Loucy (cell line): ENCODE results near the gene STMN3.
"Not testable (repeated sequence)": the region's sequence is repeated elsewhere in the genome, so short reads cannot be mapped to it uniquely, and the experiment has no call there.

Experiments used
- H2AFZ ChIP-seq: fragments of 200-600 bp; sonication (generic); 2 replicates; pipeline ENCODE4 v1.6.0; 2016; ENCODE audit warnings: antibody characterized with exemption, mild to moderate bottlenecking, low read length, moderate library complexity
- H3F3A ChIP-seq: fragments of 200-600 bp; 2 replicates; pipeline ENCODE4 v1.6.0; 2016; ENCODE audit warnings: antibody characterized with exemption, low read depth, mild to moderate bottlenecking
- H3K27me3 ChIP-seq: fragments of 200-600 bp; sonication (generic); 2 replicates; pipeline ENCODE4 v1.6.1; 2014; ENCODE audit warnings: low read length, mild to moderate bottlenecking; ENCODE audit not compliant: insufficient read depth, poor library complexity, severe bottlenecking
- H3K36me3 ChIP-seq: fragments of 200-600 bp; sonication (generic); 2 replicates; pipeline ENCODE4 v1.6.1; 2016; ENCODE audit warnings: low read length; ENCODE audit not compliant: insufficient read depth
- H3K4me1 ChIP-seq: fragments of 200-600 bp; sonication (generic); 2 replicates; pipeline ENCODE4 v1.5.1; 2014; ENCODE audit warnings: low read length, mild to moderate bottlenecking; ENCODE audit not compliant: insufficient read depth, poor library complexity, severe bottlenecking
- H3K4me2 ChIP-seq: fragments of 200-600 bp; sonication (generic); 2 replicates; pipeline ENCODE4 v1.6.0; 2014; ENCODE audit warnings: antibody characterized with exemption, low read length, low read depth, mild to moderate bottlenecking; ENCODE audit not compliant: poor library complexity, severe bottlenecking
- H3K4me3 ChIP-seq: fragments of 200-600 bp; sonication (generic); 2 replicates; pipeline ENCODE4 v1.5.1; 2014; ENCODE audit warnings: low read length, mild to moderate bottlenecking, mixed read lengths; ENCODE audit not compliant: poor library complexity, severe bottlenecking
- H3K79me2 ChIP-seq: fragments of 200-600 bp; sonication (generic); 2 replicates; pipeline ENCODE4 v1.6.1; 2014; ENCODE audit warnings: low read length; ENCODE audit not compliant: insufficient read depth
- H3K9ac ChIP-seq: fragments of 200-600 bp; sonication (generic); 2 replicates; pipeline ENCODE4 v1.6.0; 2014; ENCODE audit warnings: mild to moderate bottlenecking, low read depth, low read length, moderate library complexity; ENCODE audit not compliant: poor library complexity, severe bottlenecking
- H3K9me2 ChIP-seq: fragments of 200-600 bp; sonication (generic); replicated peaks from 2 replicates; pipeline ENCODE4 v1.6.1; 2016; ENCODE audit warnings: low read depth, low read length, mixed read lengths
- H3K9me3 ChIP-seq: fragments of 200-600 bp; sonication (generic); 2 replicates; pipeline ENCODE4 v1.6.1; 2014; ENCODE audit warnings: mild to moderate bottlenecking, antibody characterized with exemption, low read length, low read depth; ENCODE audit not compliant: insufficient read depth
- H4K20me1 ChIP-seq: fragments of 200-600 bp; sonication (generic); 2 replicates; pipeline ENCODE4 v1.6.0; 2014; ENCODE audit warnings: antibody characterized with exemption, low read length, mild to moderate bottlenecking; ENCODE audit not compliant: insufficient read depth, poor library complexity, severe bottlenecking
- EZH2phosphoT487 ChIP-seq: fragments of 200-600 bp; IDR thresholded peaks from 2 replicates; pipeline ENCODE4 v1.6.1; 2018; ENCODE audit warnings: antibody characterized with exemption, mild to moderate bottlenecking, moderate library complexity, borderline replicate concordance
- TF ChIP-seq, protein P1 (sequence below): fragments of 200-600 bp; sonication (generic); conservative IDR thresholded peaks from 2 replicates; pipeline ENCODE4 v1.5.1; 2014; ENCODE audit warnings: mild to moderate bottlenecking, antibody characterized with exemption, low read length

STMN3 gene

DNA sequence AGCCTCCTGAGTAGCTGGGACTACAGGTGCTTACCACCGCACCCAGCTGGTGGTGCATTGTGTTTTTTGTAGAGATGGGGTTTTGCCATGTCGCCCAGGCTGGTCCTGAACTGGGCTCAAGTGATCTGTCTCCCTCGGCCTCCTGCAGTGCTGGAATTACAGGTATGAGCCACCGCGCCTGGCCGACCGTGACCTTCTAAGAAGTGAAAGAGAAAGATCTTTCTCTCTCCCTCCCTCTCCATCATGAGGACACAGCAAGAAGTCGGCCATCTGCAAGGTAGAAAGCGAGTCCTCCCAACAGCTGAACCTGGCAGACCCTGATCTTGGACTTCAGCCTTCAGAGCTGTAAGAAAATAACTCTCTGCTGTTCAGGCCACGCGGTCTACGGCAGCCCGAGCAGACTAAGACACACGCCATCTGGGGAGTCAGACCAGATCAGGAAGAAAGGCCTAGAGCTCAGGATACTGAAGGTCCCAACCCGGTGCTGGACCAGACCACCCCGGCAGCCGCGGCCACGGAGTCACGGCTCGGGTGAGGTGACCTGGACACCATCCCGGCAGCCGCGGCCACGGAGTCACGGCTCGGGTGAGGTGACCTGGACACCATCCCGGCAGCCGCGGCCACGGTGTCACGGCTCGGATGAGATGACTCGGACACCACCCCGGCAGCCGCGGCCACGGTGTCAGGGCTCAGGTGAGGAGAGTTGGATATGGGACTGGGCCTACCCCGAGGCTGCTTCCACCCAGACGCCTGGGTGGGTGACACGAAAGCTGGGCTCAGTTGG, 35.9 kb downstream of the STMN3 start:
- Histone ChIP-seq H3K9me2 (no peaks in the 10 kb centered on the region), H4K20me1 (peaks cover 3% of the 10 kb centered on the region), H3K27me3 (no peaks in the 10 kb centered on the region), H3K9ac (no peak overlapping the region), H2AFZ (no peak overlapping the region), H3K36me3 (peaks cover 37% of the 10 kb centered on the region; the same call in 1 of the 2 replicates), H3K4me3 (no peak overlapping the region), H3K9me3 (no peaks in the 10 kb centered on the region; the same call in 1 of the 2 replicates), H3K79me2 (peaks cover 36% of the 10 kb centered on the region), H3K4me1 (peaks cover 12% of the 10 kb centered on the region), H3F3A (no peaks in the 10 kb centered on the region), H3K4me2 (no peak overlapping the region)
- TF ChIP-seq EZH2phosphoT487, result no peak
- TF ChIP-seq, protein P1, sequence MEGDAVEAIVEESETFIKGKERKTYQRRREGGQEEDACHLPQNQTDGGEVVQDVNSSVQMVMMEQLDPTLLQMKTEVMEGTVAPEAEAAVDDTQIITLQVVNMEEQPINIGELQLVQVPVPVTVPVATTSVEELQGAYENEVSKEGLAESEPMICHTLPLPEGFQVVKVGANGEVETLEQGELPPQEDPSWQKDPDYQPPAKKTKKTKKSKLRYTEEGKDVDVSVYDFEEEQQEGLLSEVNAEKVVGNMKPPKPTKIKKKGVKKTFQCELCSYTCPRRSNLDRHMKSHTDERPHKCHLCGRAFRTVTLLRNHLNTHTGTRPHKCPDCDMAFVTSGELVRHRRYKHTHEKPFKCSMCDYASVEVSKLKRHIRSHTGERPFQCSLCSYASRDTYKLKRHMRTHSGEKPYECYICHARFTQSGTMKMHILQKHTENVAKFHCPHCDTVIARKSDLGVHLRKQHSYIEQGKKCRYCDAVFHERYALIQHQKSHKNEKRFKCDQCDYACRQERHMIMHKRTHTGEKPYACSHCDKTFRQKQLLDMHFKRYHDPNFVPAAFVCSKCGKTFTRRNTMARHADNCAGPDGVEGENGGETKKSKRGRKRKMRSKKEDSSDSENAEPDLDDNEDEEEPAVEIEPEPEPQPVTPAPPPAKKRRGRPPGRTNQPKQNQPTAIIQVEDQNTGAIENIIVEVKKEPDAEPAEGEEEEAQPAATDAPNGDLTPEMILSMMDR, result no peak

DNA sequence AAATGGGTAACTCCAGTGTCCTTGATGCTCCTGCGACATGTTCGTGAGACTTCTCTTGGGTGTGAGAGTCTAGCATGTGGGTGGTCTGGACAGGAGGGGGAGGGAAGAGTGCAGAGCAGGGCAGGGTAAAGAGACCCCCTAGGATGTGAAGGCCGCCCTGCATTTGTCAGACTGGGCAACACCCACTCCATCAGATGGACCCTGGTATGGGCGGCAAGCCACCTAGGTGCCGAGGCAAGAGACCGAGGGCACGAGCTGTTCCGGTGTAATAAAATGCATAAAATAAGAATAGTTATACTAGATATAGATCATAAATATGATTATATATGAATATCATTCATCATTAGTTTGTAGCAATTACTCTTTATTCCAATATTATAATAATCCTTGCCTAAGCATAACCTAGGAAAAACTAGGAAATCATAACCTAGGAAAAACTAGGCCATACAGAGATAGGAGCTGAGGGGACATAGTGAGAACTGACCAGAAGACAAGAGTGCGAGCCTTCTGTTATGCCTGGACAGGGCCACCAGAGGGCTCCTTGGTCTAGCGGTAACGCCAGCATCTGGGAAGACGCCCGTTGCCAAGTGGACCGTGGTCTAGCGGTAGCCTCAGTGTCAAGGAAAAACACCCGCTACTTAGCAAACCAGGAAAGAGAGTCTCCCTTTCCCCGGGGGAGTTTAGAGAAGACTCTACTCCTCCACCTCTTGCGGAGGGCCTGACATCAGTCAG, 39.2 kb downstream of the STMN3 start:
- TF ChIP-seq, protein P1, result peak; percentile 30
- H3K4me1 ChIP-seq, H3K4me2 ChIP-seq, H3F3A ChIP-seq, H2AFZ ChIP-seq, H4K20me1 ChIP-seq, H3K9me2 ChIP-seq, H3K9ac ChIP-seq, H3K27me3 ChIP-seq, H3K9me3 ChIP-seq, H3K4me3 ChIP-seq: not testable (repeated sequence)
- Histone ChIP-seq H3K79me2 (peaks cover 15% of the 10 kb centered on the region; the same call in 1 of the 2 replicates), H3K36me3 (peaks cover 35% of the 10 kb centered on the region; the same call in 1 of the 2 replicates)

DNA sequence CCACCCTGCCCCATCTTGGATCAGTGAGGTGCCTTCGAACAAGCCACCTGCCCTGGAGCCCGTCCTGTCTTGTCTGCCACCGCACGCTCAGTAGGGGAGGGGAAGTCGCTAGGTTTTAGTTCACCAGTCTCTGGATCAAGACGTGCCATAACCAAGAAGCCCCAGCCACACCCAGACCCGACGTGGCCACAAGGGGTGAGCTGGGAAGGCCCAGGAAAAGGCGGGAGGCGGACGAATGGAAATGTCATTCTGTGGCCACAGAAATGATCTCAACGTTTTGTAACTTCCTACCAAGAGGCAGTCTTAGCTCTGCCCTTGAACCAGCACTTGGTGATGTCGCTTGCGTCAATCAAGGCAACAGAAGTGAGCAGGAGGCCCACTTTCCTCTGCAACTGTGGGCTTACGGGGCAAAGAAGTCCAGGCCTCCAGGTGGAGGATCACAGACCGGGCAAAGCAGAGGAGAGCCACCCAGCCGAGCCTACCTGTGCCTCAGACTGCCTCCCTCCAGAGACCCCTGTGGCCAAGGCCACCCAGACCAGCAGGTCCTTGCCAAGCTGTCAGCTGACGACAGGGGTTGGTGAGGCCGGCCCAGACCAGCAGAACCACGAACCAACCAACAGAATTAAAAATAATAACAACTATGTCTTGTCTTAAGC, 40.8 kb downstream of the STMN3 start:
- TF ChIP-seq EZH2phosphoT487, result no peak
- TF ChIP-seq, protein P1, result no peak
- no peak overlapping the region for H3K9ac ChIP-seq
- H3K27me3 ChIP-seq, result no peaks in the 10 kb centered on the region
- no peak overlapping the region for H3K4me3 ChIP-seq
- H3K4me2 ChIP-seq, result no peak overlapping the region
- no peaks in the 10 kb centered on the region; the same call in 1 of the 2 replicates for H3K9me3 ChIP-seq
- H3F3A ChIP-seq, result no peaks in the 10 kb centered on the region
- no peaks in the 10 kb centered on the region for H3K9me2 ChIP-seq
- no peak overlapping the region for H2AFZ ChIP-seq
- H4K20me1 ChIP-seq, result no peaks in the 10 kb centered on the region
- peaks cover 21% of the 10 kb centered on the region; the same call in 1 of the 2 replicates for H3K36me3 ChIP-seq
- no peaks in the 10 kb centered on the region for H3K4me1 ChIP-seq
- H3K79me2 ChIP-seq, result peaks cover 8% of the 10 kb centered on the region; the same call in 1 of the 2 replicates
